DOHH2 (cell line): ENCODE results near the gene FAM228B.

Experiments
- CTCF ChIP-seq: fragments of 200-600 bp; sonication (generic); IDR thresholded peaks from one replicate; pipeline ENCODE4 v1.5.1; 2014; ENCODE audit warnings: antibody characterized with exemption, mild to moderate bottlenecking, low read depth, low read length; ENCODE audit not compliant: poor library complexity, severe bottlenecking
- EZH2phosphoT487 ChIP-seq: fragments of 200-600 bp; sonication (generic); IDR thresholded peaks from 2 replicates; pipeline ENCODE4 v1.6.1; 2017; ENCODE audit warnings: borderline replicate concordance, mild to moderate bottlenecking, antibody characterized with exemption, low read length, moderate library complexity, mixed read lengths

DNA sequence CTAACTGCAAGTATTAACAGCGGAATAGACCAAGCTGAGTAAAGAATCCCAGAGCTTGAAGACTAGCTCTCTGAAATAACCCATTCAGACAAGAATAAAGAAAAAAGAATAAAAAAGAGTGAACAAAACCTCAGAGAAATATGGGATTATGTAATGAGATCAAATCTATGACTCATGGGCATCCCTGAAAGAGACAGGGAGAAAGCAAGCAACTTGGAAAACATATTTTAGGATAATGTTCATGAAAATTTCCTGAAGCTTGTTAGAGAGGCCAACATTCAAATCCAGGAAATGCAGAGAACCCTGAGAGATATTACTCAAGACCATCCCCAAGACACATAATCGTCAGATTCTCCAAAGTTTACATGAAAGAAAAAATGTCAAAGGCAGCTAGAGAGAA lies 17.5 kb upstream of the FAM228B start:
- TF ChIP-seq CTCF, result no peak
- no peak for TF ChIP-seq EZH2phosphoT487
